Mononuclear cell (primary cell): ENCODE measurements around the gene IL24. TPM values are rescaled to one million over a fixed set of nuclear protein-coding genes. Genes with fewer than 3 reads are reported as not detected.

Experiments used
- H3K27me3 ChIP-seq: 2 replicates; pipeline ENCODE4 v1.6.0; 2011; ENCODE audit warnings: low read length, control low read depth; ENCODE audit not compliant: insufficient read depth
- H3K4me1 ChIP-seq: 2 replicates; pipeline ENCODE4 v1.5.1; 2011; ENCODE audit warnings: mild to moderate bottlenecking, low read length, control low read depth; ENCODE audit not compliant: insufficient read depth
- H3K4me3 ChIP-seq: 2 replicates; pipeline ENCODE4 v1.5.1; 2011; ENCODE audit warnings: mild to moderate bottlenecking, low read length, moderate library complexity
- H3K9me3 ChIP-seq: 2 replicates; pipeline ENCODE4 v1.5.1; 2011; ENCODE audit warnings: low read depth, mild to moderate bottlenecking, control low read depth, low read length
- total RNA-seq: library from RNA; depleted of rRNA; stranded (reverse); fragments of >200 nt; gene quantifications from one replicate; pipeline ENCODE4 v1.2.3, GENCODE V29; 2012

Gene IL24
- total RNA-seq, 1 donor, result 0.10 TPM

DNA sequence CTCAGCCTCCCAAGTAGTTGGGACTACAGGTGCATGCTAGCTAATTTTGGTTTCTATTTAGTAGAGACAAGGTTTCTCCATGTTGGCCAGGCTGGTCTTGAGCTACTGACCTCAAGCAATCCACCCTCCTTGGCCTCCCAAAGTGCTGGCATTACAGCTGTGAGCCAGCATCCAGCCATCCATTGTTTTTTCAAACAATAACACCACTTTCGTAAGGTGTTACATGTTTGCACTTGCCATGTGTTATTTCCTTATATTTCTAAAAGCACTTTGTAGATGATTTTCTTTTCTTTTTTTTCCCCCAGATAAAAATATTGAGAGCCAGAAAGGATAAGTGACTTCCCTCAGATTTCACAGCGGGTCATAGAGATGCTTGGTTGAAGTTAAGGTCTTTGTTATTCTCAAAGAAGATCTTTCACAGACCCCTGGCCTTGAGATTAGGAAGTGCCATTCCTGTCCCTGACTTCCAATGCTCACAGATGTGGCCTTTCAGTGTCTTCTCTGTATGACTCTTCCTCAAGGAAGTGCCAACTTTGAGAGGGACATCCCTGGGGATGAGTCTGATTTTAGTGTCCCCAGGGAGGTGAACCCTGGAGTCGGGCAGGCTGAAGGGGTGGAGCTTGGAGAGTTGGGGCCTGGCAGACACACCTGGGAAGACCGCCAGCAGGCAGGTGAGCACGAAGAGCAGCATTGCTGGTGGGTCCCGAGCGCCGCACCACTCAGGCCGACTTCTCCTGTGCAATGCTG is 42.8 kb downstream of the IL24 start:
- H3K4me1 ChIP-seq, result no peaks in the 10 kb centered on the region
- no peaks in the 10 kb centered on the region for H3K9me3 ChIP-seq
- no peak overlapping the region for H3K4me3 ChIP-seq
- H3K27me3 ChIP-seq, result peaks cover 5% of the 10 kb centered on the region

DNA sequence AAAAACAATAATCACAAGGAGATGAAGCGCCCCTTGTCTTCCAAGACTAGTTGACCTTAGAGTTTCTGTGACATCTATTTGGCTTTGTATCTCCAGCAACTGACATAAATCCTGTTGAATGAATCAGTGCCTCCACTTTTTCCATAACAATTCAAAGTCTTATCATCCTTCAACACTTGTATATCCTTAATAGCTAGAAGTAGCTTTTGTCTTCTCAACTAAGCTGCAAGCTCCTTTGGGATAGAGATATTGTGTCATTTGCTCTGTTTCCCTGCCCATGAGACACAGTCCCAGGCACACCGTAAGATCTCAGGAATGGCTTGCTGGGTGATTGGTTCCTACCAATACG is 43.3 kb downstream of the IL24 start:
- Histone ChIP-seq H3K4me3 (no peak overlapping the region), H3K27me3 (peaks cover 5% of the 10 kb centered on the region), H3K4me1 (no peaks in the 10 kb centered on the region), H3K9me3 (no peaks in the 10 kb centered on the region)

DNA sequence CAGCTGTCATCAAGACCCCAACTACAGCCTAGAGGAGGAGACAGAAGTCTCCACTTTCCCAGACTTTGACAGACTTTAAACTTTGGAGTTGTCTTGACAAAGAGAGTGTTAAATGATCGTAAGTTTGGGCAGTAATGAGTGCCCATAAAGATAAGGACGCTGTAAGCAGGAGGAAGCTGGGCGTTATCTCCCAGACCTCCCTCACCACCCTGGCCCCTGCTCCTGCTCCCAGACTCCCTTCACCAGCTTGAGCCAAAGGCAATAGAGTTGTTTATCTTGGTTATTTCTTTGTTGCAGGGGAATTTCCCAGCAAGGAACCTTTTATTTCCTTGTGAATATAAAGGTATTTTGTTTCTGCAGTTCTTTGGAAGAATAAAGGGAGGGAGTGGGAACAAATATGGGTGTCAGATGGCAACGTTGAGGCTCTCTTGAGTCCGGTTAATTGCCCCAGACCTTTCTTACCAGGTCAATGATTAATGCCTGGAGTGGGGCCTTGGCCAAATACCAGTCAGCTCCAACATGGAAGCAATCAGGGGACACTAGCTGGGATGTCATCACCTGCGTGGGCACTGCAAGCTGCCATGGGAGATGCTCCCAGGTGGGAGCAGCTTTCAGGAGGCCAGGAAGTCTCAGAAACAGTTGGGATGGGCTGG is 44.6 kb downstream of the IL24 start:
- no peaks in the 10 kb centered on the region for H3K9me3 ChIP-seq
- H3K27me3 ChIP-seq, result peaks cover 5% of the 10 kb centered on the region
- no peak overlapping the region for H3K4me3 ChIP-seq
- H3K4me1 ChIP-seq, result no peaks in the 10 kb centered on the region

DNA sequence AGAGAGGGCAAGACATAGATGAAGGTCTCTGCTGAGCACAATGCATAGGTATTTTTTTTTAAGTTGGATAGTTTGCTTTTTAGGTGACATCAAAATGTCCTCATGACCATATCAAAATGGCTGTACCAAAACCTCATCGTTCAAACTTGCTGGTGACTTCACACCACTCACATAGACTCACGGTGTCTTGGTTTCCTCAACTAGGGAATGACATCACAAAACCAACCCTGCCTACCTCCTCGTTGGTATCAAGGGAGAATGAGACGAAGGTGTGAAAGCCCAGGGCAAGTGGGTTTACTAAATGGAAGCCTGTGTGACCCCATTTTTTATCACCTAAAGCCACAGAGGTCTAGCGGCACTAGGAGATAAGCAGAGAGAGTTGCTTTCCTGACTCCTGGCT is 47.5 kb downstream of the IL24 start:
- Histone ChIP-seq H3K27me3 (peaks cover 5% of the 10 kb centered on the region), H3K9me3 (no peaks in the 10 kb centered on the region), H3K4me1 (peaks cover 14% of the 10 kb centered on the region), H3K4me3 (no peak overlapping the region)

DNA sequence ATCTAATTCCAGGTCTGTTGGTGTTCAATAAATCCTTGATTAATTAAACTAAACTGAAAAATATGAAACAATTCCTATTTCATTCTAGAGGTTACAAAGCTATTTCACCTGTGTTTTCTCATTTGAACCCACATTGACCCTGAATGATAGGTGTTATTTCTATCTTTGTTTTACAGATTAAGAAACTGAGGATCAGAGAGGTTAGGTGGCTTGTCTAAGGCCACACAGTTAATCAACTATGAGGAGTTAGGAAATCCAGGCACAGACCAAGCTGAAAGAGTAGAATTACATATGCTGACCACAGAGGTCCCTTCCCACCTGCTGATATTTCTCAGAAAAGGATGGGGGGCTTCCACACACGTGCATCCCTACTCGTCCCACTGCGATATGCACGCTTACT is 48.5 kb downstream of the IL24 start:
- H3K4me1 ChIP-seq, result peaks cover 14% of the 10 kb centered on the region
- H3K9me3 ChIP-seq, result no peaks in the 10 kb centered on the region
- peaks cover 5% of the 10 kb centered on the region for H3K27me3 ChIP-seq
- no peak overlapping the region for H3K4me3 ChIP-seq

DNA sequence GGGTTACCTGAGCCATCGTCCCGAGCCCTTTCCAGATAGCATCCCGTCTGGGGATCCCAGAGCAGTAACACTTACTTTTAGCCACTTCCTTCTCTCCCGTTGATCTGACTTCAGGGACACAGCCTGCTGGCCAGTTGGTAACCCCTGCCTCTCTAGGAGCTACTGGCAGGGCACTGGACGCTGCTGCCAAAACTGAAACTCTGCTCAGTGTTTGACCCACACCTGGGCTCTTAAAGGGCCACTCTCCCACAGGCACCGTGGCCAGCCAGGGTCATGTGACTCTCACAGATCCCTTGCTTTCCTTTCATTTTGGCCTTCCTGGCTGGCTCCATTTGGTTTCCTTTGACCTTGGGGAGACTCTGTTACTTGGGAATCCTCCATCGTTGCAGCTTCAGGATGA is 49.0 kb downstream of the IL24 start, which contains the start of gene PIGR:
Gene PIGR (minus strand): TSS at position 206 of the 400 bp plus-strand sequence. CDS start 5,935 bp downstream, outside the sequence.
- Histone ChIP-seq H3K4me1 (peaks cover 14% of the 10 kb centered on the region), H3K9me3 (no peaks in the 10 kb centered on the region), H3K4me3 (no peak within 1 kb of the TSS), H3K27me3 (peaks cover 5% of the 10 kb centered on the region)

DNA sequence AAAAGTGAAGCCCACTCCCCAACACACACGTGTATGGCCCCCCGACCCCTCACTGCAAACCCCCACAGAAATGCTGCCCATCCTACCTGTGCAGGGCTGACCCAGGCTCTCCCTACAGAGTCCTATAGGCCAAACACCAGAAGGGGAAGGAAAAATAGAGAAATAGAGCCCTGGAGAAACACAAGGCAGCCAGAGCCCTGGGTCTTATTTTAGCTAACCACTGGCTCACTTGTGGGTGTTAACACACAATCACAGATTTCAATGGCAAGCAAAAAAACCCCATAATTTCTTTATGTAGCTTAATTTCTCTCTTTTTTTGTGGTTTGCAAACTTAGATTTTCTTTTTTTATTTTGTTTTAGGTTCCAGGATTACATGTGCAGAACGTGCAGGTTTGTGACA is 50.0 kb downstream of the IL24 start:
- no peak overlapping the region for H3K4me3 ChIP-seq
- no peaks in the 10 kb centered on the region for H3K9me3 ChIP-seq
- H3K4me1 ChIP-seq, result peaks cover 24% of the 10 kb centered on the region
- H3K27me3 ChIP-seq, result peaks cover 5% of the 10 kb centered on the region

DNA sequence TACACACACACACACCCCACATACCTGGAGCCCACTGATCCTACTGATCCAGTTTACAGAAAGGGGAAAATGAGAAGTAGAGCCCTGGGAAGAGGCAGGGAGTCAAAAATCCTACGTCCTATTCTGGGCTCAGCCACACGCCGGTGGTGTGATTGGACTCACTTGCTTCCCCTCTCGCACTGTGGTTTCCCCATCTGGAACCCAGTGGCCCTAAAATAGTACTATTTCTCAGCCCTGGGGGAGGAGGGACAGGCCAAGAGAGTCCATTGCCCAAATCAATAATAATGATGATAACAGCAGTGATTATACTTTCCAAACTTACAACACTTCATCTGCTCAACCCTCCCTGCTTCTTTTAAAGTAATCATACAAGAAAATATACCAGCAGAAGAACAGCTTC is 52.0 kb downstream of the IL24 start:
- Histone ChIP-seq H3K4me3 (no peak overlapping the region), H3K9me3 (no peaks in the 10 kb centered on the region), H3K27me3 (no peaks in the 10 kb centered on the region), H3K4me1 (peaks cover 30% of the 10 kb centered on the region)

DNA sequence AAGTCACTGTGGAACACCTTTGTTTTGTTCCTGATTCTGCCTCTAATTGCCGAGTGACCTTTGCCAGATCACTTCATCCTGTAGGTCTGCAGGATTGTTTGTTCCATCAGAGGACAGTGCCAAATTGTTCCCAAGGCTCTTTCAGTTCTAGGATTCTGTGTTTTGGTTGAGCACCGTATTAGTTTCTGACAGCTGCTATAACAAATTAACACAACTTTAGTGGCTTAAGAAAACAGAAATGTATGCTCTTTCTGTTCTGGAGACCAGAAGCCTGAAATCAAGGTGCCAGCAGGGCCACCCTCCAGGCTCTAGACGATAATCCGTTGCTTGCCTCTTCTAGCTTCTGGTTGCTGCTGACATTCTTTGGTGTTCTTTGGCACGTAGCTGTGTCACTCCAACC is 52.4 kb downstream of the IL24 start:
- Histone ChIP-seq H3K4me1 (peaks cover 33% of the 10 kb centered on the region), H3K4me3 (no peak overlapping the region), H3K27me3 (no peaks in the 10 kb centered on the region), H3K9me3 (no peaks in the 10 kb centered on the region)

DNA sequence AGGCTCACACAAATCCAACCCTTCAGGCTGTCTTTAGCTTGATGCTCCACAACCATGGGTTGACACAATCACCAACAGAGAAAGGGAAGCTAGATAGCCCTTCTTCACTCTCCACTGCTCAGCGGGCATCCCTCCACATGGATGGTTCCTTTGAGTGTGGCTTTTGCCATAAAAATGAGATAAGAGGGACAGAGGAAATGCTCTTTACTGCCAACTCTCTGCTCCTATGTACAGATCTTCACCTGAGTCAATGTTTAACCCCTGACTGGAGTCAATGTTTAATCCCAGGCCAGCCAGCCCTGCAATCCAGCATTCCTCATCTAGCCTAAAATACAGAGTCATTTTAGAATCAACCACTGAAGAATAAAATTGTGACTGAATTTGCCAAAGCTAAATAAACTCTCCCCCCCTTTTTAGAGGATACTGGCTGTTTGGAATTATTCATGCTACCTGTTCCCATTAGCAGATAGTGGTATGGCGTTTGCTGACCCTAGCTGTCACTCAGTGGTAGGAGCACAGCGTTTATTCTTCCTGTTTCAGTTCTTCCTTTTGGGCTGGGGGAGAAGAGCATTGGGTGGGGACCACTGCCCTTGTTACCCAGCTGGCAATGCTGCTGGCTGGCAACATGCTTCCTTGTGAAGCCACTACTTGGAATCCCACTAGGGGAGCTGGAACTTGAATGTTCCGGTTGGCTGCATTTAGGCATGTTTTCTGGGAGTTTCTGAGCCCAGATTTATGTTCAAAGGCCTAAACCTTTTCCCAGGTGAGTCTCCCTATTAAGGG is 54.3 kb downstream of the IL24 start:
- H3K4me3 ChIP-seq, result no peak overlapping the region
- no peaks in the 10 kb centered on the region for H3K9me3 ChIP-seq
- H3K4me1 ChIP-seq, result peaks cover 33% of the 10 kb centered on the region
- no peaks in the 10 kb centered on the region for H3K27me3 ChIP-seq

DNA sequence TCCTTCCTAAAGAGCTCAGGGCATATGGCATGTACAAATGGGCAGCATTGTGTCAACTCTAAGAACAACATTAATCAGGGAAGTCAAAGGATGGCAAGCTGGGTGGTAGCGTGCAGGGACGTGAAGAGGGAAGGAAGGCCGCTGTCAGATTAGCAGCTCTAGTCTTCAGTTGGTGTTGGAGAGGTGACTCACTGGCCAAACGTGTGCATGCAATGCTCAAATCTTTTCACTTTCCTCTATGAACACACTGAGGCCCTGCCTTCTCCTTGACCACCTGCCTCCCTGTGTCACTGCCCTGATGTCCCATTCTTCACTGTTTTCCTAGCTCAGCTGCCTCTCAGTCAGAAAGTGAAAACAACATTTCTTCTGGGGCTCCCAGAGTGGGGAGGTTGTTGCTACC is 54.9 kb downstream of the IL24 start:
- Histone ChIP-seq H3K9me3 (no peaks in the 10 kb centered on the region), H3K4me1 (peaks cover 33% of the 10 kb centered on the region), H3K27me3 (no peaks in the 10 kb centered on the region), H3K4me3 (no peak overlapping the region)

DNA sequence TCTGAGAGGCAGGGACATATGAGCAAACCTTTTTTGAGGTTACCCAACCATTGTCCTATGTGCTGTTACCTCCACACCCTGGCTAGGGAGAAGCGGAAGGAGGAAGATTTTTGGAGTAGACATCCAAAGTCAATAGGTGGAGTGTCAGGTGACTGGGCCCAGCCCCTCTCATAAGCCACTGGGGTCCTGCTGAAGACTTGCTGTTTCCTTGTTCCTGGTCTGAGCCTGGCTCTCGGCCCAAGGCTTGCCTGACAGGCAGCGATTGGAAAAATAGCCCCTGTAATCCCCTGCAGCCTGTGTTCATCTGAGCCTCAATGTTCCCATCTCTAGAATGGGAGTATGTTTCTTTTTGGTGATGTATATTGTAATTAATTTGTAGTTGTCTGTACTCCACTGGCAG is 55.9 kb downstream of the IL24 start:
- Histone ChIP-seq H3K27me3 (no peaks in the 10 kb centered on the region), H3K4me1 (peaks cover 33% of the 10 kb centered on the region), H3K9me3 (no peaks in the 10 kb centered on the region), H3K4me3 (no peak overlapping the region)

DNA sequence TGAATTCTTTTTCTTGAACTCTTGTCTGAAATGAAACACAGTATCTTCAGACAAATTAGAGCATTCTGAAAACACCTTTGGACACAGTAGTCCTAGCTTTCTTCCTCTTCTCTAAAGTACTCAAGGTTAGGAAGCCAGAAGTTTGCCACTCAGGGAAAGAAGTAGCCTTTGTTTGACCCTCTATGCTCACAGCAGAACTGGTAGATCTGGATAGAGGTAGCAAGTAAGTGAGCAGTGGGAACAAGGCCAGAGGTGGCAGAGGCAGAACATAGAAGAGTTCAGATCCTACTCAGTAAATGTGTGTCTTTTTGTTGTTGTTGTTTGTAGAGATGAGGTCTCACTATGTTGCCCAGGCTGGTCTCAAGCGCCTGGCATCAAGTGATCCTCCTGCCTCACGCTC is 56.4 kb downstream of the IL24 start:
- H3K27me3 ChIP-seq, result no peaks in the 10 kb centered on the region
- peaks cover 30% of the 10 kb centered on the region for H3K4me1 ChIP-seq

More for the DNA sequence above, 56.4 kb downstream of the IL24 start:
- Histone ChIP-seq H3K4me3 (no peak overlapping the region), H3K9me3 (no peaks in the 10 kb centered on the region)
